Limb (tissue), 2 donors: Measurements from ENCODE around the gene POC1B.
"Not testable (repeated sequence)": the region's sequence is repeated elsewhere in the genome, so short reads cannot be mapped to it uniquely, and the experiment has no call there.

Experiments used
- DNase-seq, 2 donors: peaks; one replicate each; pipeline ENCODE4 v3.0.0-alpha.2; 2016; ENCODE audit errors: extremely low spot score in 2 of 2

The POC1B gene

GRCh38 chr12:89464974-89465592 is 60.8 kb downstream of the POC1B start:
- DNase-seq = no peak

- peak in 1 of 2 donors; percentile 81 for DNase-seq
These were observed 63.9 kb downstream of the POC1B start for GRCh38 chr12:89461649-89462612.

GRCh38 chr12:89461190-89461589 is 64.7 kb downstream of the POC1B start:
- DNase-seq = no peak

GRCh38 chr12:89459279-89459678 is 66.6 kb downstream of the POC1B start:
- not testable (repeated sequence) for DNase-seq

- DNase-seq = no peak
These were observed 69.3 kb downstream of the POC1B start for GRCh38 chr12:89456565-89456964.

GRCh38 chr12:89454080-89454848 is 71.6 kb downstream of the POC1B start:
- peak in 1 of 2 donors; percentile 27 for DNase-seq

GRCh38 chr12:89453121-89453978 is 72.5 kb downstream of the POC1B start:
- peak in 1 of 2 donors; percentile 61 for DNase-seq

GRCh38 chr12:89451841-89452251 is 74.0 kb downstream of the POC1B start:
- DNase-seq = peak; percentile 51

GRCh38 chr12:89450907-89451306 is 74.9 kb downstream of the POC1B start:
- no peak for DNase-seq

GRCh38 chr12:89448951-89449371 is 76.9 kb downstream of the POC1B start:
- DNase-seq = no peak

GRCh38 chr12:89448526-89448925 is 77.3 kb downstream of the POC1B start:
- no peak for DNase-seq

- DNase-seq = no peak
These were observed 85.9 kb downstream of the POC1B start for GRCh38 chr12:89439941-89440340.

- DNase-seq = no peak
These were observed 88.6 kb downstream of the POC1B start for GRCh38 chr12:89437231-89437630.

- DNase-seq = no peak
These were observed 89.8 kb downstream of the POC1B start for GRCh38 chr12:89436062-89436461.

- DNase-seq = no peak
These were observed 92.2 kb downstream of the POC1B start for GRCh38 chr12:89433634-89434033.

- no peak for DNase-seq
These were observed 93.5 kb downstream of the POC1B start for GRCh38 chr12:89432396-89432795.

GRCh38 chr12:89429528-89429927 is 96.3 kb downstream of the POC1B start:
- no peak for DNase-seq

- DNase-seq = no peak
These were observed 98.2 kb downstream of the POC1B start for GRCh38 chr12:89427508-89428156.

GRCh38 chr12:89424846-89425245 is 101.0 kb downstream of the POC1B start:
- no peak for DNase-seq

GRCh38 chr12:89424389-89424788 is 101.5 kb downstream of the POC1B start:
- DNase-seq = no peak
